Panc1 (cell line): ENCODE results near the gene RAI14.

Source experiments
- POLR2AphosphoS5 ChIP-seq: IDR thresholded peaks from 2 replicates; pipeline ENCODE4 v1.6.1; 2012; ENCODE audit warnings: mild to moderate bottlenecking, low read depth, low read length, moderate library complexity
- SIN3A ChIP-seq: IDR thresholded peaks from 2 replicates; pipeline ENCODE4 v1.6.1; 2012; ENCODE audit warnings: low read depth, mild to moderate bottlenecking, low read length, moderate library complexity, borderline replicate concordance; ENCODE audit not compliant: insufficient read depth
- TF ChIP-seq, protein P1 (sequence below): fragments of 450-650 bp; IDR thresholded peaks from 2 replicates; pipeline ENCODE4 v1.5.1; 2017; ENCODE audit warnings: mild to moderate bottlenecking
- TF ChIP-seq, protein P2 (sequence below), 2 experiments: IDR thresholded peaks; 2 replicates each; pipeline ENCODE4 v1.6.1; 2011 to 2012; ENCODE audit warnings: low read depth in 2 of 2, control low read depth in 1 of 2, low read length in 1 of 2, mild to moderate bottlenecking in 1 of 2, moderate library complexity in 1 of 2; ENCODE audit not compliant: insufficient read depth in 1 of 2

DNA sequence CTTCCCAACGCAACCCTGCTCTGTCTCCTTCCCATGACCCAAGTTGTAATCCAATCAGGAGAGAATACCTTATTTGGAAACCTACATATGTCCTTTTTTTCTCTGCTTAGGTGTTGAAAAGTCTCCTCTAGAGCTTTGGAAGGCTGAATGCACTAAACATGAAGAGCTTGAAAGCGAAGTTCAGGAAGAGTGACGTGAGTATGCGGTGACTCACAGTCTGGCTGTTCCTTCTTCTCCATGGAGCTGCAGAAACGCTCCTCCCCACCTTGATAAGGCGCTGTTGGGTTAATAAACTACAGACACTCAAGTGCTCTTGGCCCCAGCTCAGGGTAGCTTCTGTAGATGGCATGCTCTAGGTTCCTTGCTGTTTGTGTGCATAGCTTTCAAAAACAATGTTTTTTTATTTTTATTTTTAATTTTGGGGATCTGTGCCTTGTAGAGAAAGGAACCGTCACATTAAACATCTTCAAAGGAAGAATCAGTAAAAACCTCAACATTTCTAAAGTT, 30.7 kb downstream of the RAI14 start:
- TF ChIP-seq, protein P1, sequence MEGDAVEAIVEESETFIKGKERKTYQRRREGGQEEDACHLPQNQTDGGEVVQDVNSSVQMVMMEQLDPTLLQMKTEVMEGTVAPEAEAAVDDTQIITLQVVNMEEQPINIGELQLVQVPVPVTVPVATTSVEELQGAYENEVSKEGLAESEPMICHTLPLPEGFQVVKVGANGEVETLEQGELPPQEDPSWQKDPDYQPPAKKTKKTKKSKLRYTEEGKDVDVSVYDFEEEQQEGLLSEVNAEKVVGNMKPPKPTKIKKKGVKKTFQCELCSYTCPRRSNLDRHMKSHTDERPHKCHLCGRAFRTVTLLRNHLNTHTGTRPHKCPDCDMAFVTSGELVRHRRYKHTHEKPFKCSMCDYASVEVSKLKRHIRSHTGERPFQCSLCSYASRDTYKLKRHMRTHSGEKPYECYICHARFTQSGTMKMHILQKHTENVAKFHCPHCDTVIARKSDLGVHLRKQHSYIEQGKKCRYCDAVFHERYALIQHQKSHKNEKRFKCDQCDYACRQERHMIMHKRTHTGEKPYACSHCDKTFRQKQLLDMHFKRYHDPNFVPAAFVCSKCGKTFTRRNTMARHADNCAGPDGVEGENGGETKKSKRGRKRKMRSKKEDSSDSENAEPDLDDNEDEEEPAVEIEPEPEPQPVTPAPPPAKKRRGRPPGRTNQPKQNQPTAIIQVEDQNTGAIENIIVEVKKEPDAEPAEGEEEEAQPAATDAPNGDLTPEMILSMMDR, result no peak
- TF ChIP-seq SIN3A, result no peak
- TF ChIP-seq, protein P2, sequence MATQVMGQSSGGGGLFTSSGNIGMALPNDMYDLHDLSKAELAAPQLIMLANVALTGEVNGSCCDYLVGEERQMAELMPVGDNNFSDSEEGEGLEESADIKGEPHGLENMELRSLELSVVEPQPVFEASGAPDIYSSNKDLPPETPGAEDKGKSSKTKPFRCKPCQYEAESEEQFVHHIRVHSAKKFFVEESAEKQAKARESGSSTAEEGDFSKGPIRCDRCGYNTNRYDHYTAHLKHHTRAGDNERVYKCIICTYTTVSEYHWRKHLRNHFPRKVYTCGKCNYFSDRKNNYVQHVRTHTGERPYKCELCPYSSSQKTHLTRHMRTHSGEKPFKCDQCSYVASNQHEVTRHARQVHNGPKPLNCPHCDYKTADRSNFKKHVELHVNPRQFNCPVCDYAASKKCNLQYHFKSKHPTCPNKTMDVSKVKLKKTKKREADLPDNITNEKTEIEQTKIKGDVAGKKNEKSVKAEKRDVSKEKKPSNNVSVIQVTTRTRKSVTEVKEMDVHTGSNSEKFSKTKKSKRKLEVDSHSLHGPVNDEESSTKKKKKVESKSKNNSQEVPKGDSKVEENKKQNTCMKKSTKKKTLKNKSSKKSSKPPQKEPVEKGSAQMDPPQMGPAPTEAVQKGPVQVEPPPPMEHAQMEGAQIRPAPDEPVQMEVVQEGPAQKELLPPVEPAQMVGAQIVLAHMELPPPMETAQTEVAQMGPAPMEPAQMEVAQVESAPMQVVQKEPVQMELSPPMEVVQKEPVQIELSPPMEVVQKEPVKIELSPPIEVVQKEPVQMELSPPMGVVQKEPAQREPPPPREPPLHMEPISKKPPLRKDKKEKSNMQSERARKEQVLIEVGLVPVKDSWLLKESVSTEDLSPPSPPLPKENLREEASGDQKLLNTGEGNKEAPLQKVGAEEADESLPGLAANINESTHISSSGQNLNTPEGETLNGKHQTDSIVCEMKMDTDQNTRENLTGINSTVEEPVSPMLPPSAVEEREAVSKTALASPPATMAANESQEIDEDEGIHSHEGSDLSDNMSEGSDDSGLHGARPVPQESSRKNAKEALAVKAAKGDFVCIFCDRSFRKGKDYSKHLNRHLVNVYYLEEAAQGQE (IDR thresholded peaks at IDR 0.05; ENCODE audit: insufficient read depth in 1 of 2, low read depth in 2 of 2, low read length in 1 of 2), result no peak
- no peak for TF ChIP-seq POLR2AphosphoS5
